Inflammatory macrophage (primary cell): ENCODE results near the gene DEF6.

Experiments
- DNase-seq, 2 donors: peaks; one replicate each; pipeline ENCODE4 v3.0.0-alpha.2; 2020 to 2022

The DEF6 gene

DNA sequence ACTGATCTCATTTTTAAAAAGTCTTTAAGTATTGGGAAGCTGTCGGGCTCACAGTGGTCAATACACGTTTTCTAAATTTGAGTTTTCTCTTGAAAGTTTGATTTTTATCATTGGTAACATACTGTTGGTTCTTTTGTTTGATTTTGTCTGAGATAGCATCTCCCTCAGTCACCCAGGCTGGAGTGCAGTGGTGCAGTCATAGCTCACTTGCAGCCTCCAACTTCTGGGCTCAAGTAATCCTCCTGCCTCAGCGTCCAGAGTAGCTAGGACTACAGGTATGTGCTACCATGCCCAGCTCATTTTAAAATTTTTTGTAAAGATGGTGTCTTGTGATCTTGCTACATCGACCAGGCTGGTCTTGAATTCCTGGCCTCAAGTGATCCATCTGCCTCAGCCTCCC is 53.8 kb downstream of the DEF6 start:
- DNase-seq, result no peak

DNA sequence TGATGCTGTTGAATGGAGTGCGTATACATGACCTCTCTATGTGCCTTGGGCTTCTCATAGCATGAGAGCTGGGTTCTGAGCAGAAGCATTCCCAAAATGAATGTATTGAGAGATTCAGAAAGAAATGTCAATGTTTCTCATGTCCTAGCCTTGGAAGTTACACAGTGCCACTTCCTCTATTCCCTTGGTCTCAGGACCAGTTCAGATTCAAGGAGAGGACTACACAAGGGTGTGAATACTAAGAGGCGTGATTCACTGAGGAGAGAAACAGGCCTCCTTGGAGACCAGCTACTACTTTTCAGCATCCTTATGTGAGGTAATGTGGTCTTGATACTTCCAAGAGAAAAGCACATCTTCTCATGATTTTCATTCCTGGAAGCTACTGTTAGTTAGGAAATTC is 55.1 kb downstream of the DEF6 start:
- no peak for DNase-seq

DNA sequence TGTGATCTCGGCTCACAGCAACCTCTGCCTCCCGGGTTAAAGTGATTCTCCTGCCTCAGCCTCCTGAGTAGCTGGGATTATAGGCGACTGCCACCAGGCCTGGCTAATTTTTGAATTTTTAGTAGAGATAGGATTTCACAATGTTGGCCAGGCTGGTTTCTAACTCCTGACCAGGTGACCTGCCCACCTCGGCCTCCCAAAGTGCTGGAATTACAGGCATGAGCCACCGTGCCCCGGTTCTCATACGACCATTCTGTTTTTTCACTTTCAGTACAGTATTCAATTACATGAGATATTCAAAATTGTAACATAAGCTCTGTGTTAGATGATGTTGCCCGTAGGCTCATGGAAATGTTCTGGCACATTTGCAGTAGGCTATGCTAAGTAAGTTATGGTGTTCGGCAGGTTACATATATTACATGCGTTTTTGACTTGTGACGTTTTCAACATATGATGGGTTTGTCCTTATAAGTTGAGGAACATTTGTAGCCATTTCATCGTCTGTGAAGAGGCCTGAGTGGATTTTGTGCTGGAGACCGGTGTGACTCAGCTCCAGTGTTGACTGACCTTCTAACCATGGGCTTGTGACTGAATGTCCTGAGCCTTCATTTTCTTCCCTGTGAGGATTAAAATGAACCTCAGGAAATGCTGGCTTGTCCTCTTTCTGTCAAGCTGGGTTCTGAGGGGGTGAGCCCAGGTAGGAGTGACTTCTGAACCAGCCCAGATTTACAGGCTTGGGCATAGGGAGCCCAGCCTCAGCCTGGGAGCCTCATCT is 56.9 kb downstream of the DEF6 start:
- no peak for DNase-seq

DNA sequence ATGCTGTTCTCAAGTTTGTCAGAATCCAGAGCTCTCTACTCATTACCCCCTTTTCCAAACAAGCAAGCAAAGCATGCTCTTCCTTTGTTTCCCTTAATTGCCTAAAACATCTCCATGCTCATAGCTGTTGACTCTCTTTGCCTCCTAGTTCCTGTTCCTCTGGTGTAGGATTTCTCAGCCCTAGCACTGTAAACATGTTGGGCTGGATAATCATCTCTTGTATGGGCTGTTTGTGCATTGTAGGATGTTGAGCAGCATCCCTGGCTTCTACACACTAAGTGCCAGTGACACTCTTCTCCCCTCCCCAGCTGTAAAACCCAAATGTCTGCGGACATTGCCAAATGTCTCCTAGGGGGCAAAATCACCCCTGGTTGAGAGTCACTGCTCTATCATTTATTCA is 58.8 kb downstream of the DEF6 start:
- no peak for DNase-seq

DNA sequence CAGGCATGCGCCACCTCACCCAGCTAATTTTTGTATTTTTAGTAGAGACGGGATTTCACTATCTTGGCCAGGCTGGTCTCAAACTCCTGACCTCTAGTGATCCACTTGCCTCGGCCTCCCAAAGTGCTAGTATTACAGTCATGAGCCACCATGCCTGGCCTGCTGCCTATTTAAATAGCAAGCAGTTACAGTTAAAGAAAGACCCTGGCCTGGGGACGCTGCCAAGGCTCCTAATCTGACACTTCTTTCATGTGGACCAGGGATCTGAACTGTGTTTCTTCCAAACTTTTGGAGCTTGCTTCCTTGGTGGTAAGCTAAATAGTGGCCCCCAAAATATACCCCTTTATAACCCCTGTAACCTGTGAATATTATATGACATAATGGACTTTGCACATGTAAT is 60.1 kb downstream of the DEF6 start:
- no peak for DNase-seq

DNA sequence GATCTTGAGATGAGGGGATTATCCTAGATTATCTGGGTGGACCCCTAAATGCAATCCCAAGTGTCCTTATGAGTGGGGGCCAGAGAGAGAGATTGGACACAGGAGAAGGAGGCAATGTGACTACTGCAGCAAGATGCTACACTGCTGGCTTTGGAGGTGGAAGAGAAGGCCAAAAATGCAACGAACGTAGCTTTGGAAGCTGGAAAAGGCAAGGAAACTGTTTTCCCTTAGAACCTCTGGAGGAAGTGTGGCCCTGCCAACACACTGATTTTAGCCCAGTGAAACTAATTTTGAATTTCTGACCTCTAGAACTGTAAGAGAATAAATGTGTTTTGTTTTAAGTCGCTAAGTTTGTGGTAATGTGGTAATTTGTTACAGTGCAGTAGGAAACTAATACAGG is 60.5 kb downstream of the DEF6 start:
- DNase-seq, result no peak

DNA sequence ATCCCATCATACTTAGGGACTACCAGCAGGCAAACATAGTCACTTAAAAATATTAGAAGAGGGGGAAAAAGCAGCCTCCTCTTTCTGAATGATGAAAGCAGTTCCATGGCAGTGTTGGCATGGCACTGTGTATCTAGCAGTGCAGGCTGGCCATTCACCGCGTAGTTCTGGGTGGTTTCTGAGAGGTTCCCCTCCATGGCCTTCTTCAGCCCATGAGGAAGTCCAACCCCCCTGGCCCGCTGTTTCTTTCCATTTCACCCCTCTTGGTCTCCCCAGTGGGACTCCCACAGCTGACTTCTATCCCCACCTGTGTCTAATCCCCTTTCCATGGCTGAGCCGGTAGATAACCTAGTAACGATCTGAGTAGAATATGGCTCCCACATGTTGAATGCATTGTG is 61.7 kb downstream of the DEF6 start:
- DNase-seq, result peak in 1 of 2 donors; percentile 29

DNA sequence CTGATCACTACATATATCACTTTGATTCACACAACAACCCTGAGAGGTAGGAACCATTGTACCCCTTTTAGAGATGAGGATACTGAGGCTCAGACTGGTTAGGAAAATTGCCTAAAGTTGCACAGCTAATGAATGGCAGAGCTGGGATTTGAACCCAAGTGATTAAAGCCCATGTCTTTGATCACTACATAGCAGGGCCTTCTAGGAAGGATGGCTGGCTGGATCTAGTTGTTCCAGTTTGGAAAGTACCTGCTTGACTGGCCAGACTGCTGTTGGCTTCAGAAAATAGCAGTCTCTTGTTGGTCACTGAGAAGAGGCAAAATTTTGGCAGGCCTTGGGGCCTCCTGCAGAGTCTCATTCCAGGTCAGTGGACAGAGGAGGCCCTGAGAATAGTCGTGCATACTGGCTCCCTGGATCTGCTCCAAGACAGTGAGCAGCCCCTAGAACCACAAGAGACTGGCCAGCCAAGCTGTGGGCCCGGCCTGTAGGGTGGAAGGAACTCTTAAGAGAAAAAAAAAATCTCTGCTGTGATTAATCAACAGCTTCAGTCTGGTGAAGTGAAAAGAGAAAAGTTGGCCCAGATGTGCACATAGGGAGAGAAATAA is 62.2 kb downstream of the DEF6 start:
- DNase-seq, result no peak

DNA sequence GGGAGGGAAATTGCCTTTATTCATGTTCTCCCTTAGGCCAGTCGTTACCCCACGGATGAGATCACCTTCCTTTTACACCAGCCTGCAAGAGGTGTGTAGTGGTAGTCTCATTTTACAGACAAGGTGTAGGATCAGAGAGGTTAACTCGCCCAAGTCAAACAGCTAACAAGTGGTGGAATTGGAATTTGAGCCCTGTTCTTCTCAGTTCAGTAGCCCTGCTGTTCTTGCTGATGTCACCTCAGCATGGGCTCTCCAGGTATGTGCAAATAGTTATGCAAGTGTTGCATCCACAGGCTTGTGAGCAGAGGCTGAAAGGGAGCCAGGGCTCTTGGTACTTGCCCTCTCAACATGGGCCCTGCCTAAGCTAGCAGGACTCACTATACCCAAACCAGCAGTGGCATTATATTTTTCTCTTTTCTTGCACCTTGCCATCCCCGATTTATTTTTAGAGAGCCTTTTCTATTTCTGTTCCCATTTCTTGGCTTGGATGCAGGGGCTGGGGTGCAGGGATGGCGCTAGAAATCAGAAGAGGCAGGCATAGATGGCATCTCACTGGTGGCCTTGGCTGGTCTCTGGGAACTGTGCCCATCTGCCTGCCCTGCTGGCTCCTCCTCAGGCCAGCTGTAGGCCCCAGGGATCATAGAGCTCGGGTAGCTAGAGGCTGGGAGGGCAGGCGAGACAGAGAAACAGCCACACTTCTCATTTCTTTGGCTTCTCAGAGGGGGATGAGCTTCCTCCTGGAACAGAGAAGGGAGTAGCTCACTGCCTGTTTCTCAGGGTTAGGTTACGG is 62.9 kb downstream of the DEF6 start:
- DNase-seq, result peak; percentile 75 to 76

DNA sequence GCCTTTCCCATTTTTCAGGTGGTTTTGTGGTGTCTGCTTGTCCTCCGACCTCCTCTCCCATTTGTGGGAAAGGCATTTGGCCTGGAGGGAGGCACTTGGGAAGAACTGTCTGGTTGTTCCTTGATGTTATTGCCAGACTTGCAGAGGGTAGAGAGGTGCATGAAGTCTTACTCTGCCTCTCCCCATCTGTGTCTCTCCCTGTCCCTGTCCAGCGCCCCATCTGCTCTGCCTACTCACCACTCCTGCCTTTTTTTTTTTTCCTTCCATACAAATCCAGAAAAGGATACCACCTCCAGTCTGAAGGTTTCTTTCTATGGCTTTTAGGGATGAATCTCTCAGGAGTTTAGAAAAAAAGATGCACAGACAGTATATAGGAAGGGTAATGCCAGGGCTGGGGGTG is 64.6 kb downstream of the DEF6 start:
- DNase-seq, result no peak

DNA sequence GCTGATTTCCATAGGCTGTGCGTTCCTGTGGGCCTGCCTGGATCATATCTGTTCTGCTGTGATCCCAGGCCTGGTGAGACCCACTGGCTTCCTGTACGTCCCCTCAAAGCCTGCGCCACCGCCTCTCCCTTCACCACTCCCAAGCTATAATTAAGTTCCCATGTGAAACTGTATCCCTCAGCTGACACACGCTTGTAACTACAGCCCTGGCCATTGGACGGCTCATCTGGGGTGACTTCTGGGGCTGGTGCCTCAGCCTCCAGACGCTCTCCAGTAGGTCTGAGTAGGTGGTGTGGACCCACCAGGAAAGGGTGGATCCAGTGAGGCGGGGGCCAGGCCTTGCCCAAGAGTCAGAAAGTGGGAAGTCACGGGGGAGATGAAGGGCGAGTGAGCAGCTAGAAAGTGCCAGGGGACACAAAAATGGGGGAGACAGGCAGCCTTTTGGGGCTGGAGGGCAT is 65.7 kb downstream of the DEF6 start:
- peak; percentile 95 to 97 for DNase-seq

DNA sequence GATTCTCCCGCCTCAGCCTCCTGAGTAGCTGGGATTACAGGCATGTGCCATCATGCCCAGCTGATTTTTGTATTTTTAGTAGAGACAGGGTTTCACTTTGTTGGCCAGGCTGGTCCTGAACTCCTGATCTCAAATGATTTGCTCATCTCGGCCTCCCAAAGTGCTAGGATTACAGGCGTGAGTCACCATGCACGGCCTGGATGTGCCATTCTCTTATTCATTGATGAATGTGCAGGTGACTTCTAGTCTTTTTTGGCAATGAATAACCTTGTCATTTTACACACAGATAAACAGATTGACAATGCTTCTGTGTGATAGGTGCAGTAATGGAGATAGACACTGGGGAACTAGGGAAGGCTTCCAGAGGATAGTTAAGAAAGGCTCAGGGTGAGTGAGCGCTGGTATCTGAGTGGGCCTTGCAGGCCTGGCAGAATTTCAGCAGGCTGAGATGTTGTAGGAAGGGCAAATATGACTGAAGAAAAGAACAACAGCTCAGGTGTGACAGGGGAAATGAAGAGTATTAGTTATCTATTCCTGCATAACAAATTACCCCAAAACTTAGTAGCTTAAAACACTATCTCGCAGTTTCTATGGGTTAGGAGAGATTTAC is 68.1 kb downstream of the DEF6 start:
- peak; percentile 43 to 66 for DNase-seq

DNA sequence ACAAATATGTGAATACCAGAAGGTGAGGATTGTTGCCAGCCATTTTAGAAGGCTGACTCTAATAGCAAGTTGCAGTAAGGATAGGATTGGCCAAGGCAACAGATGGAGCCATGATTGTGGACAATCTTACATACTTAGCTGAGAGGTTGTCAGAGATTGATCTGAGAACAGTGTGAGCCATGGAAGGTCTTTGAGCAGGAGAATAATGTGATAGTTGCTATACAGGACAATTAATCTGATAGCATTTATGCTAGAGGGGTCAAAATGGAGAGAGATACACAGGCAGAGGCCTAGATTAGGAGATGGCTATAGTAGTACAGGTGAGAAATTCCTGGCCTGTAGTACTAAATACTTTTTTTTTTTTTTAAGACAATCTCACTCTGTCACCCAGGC is 68.6 kb downstream of the DEF6 start:
- DNase-seq, result no peak

DNA sequence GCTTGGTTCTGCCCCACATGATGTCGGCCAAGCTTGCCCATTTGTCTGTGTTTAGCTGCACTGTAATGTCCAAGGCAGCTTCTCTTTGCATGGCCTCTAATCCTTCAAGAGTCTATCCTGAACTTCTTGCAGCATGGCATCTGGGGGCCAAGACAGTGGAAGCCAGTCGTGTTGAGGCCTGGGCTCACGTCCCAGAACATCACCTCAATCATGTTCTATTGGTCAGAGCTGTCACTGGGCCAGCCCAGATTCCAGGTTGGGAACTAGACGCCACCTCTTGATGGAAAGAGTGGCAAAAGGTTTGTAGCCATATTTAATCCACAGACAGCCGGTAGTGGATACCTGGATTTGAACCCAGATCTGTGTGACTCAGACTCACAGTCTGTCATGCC is 70.0 kb downstream of the DEF6 start:
- no peak for DNase-seq

DNA sequence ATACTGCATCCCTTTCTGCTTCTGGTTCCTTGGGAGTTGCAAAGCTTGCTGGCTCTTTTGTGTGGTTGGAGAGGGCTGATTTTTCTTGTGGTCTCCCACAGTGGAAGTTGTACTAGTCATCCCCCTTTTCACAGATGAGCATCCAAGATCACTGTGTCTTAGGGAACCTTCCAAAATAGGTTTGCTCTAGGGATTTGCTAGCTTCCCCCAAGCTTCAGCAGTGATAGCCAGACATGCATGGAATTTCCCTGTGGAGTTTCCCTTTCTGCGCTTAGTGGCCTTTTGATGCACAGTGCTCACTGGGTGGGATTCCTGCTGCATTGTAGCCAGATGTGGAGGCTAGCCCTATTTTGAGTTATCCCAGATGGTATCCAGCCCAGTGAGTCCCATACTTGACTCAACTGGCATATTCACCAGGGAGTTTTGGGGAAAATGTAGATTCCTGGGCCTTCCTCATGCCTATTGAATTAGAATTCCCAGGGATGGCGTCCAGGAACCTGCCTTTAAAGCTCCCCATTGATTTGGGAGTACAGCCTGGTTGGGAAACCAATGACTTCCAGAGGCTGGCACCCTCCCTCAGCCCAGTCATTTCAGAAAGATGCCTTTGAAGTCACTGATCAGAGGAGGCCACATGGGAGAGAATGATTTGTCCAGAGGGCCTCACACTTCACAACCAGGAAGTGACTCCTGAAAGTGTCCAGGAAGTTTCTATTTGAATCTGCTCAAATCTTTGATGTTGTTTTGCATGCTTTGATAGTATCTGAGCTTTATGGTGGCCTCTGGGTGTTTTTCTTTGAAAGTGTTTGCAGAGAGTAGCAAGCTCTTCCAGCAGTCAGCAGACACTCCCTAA is 70.6 kb downstream of the DEF6 start:
- DNase-seq, result peak; percentile 53 to 54

DNA sequence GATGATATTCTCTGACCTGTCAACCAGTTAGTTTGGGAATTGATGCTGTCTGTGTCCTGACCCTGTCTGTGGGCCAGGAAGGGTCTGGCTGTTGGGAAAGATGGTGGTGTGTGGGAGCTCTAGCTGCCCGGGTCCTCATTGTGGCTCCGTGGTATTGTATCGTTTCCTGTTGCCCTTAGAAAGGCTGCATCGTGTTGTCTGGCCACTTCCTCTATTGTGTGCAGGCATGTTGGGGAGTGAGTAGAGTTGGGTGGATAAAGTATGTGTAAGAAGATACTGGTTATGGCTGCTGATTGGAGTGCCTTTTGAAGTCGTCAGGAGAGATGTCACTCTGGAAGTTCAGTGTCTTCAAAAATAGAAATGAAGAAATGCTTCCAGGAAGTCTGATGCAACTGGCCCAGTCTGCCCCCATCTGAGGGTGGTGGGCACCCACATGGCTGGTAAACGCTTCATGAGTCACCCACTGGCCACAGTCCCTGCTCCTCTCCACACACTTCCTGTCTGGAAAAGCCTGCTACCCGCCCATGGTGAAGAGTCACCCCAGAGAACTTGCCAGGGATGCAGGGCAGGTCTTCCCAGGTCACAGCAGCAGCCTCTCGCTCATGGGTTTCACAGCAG is 72.6 kb downstream of the DEF6 start:
- peak; percentile 99 for DNase-seq

DNA sequence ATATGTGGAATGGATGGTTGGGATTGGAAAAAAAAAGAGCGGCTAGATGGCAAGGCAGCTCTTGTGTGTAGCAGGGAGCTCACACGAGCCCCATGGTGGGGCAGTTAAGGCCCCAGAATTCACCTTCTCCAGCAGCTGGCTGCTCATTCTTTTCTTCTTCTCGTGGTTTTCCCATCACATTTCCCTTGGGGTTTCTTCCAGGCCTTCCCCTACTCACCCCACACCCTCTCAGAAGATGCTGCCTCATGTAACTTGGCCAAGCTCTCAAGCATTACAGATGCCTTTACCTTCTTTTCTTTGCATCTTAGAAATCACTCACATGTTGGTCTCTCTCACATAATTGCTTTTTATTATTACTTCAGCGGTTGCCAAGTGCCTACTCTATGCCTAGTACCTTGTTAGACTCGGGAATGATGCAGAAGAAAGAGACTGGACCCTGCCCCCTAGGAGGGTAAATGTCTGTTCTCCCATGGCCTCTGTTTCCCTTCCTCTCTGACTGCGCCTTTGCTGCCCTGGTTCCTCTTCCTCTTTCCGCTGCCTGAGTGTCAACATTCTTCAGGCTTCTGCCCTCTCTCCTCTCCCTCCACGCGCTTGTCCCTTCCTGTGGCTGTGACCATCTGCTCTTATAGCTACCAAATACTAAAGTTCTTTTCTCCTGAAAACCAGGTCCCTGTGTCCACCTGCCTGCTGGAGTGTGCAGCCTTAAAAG is 73.3 kb downstream of the DEF6 start:
- peak; percentile 83 to 87 for DNase-seq
